Endothelial cell of umbilical vein (primary cell): Measurements from ENCODE around the gene TRIM17. TPM values are rescaled to one million over a fixed set of nuclear protein-coding genes. Genes with fewer than 3 reads are reported as not detected.

Experiments
- BruUV-seq: library from RNA; stranded (reverse); fragments of 400-500 nt; replicated peaks from 2 replicates; lab custom pipeline; 2021; lab: Mats Ljungman, UMichigan
- CTCF ChIA-PET: fragments of 300-600, 350-600 bp; sonication (Branson Sonifier 250); formaldehyde crosslinking; loops from one replicate; lab custom pipeline; 2021; ENCODE audit warnings: antibody characterized with exemption, inconsistent platforms; lab: Charles Lee
- POLR2A ChIA-PET: fragments of 300-600, 350-600 bp; sonication (Branson Sonifier 250); formaldehyde crosslinking; loops from one replicate; lab custom pipeline; 2021; ENCODE audit warnings: antibody characterized with exemption, inconsistent platforms; lab: Charles Lee
- DNase-seq: peaks from one replicate; pipeline ENCODE4 v3.0.0-alpha.2; 2011; ENCODE audit warnings: low read depth, low spot score
- FAIRE-seq: peaks from 2 replicates; lab custom pipeline; 2011; peaks lifted over from hg19 to GRCh38; lab: Jason Lieb, UNC
- H2AFZ ChIP-seq: 2 replicates; pipeline ENCODE4 v1.6.0; 2012; ENCODE audit warnings: low read depth, low read length, control low read depth, inconsistent platforms
- H3K27ac ChIP-seq: 2 replicates; pipeline ENCODE4 v1.5.1; 2011; ENCODE audit warnings: low read depth, mild to moderate bottlenecking, control low read depth, low read length, moderate library complexity; ENCODE audit not compliant: insufficient read depth
- H3K27me3 ChIP-seq, 2 experiments: 2 replicates each; pipeline versions ENCODE4 v1.6.0 to v1.6.1; 2011; ENCODE audit warnings: low read length in 2 of 2, mixed read lengths in 1 of 2; ENCODE audit not compliant: control insufficient read depth in 2 of 2, insufficient read depth in 2 of 2
- H3K36me3 ChIP-seq, 2 experiments: 2 replicates in 1 of 2; 3 replicates in 1 of 2; pipeline ENCODE4 v1.5.1; 2011; ENCODE audit warnings: low read length in 2 of 2, mild to moderate bottlenecking in 1 of 2, moderate library complexity in 1 of 2; ENCODE audit not compliant: control insufficient read depth in 2 of 2, insufficient read depth in 2 of 2; ENCODE audit errors: extremely low read depth in 1 of 2
- H3K4me1 ChIP-seq: 3 replicates; pipeline ENCODE4 v1.5.1; 2011; ENCODE audit warnings: mild to moderate bottlenecking, low read length; ENCODE audit not compliant: control insufficient read depth, insufficient read depth; ENCODE audit errors: extremely low read depth
- H3K4me2 ChIP-seq: 2 replicates; pipeline ENCODE4 v1.6.1; 2011; ENCODE audit warnings: low read length, control low read depth, mixed read lengths; ENCODE audit not compliant: insufficient read depth
- H3K4me3 ChIP-seq, 3 experiments: fragments of 200-600 bp in 1 of 3; sonication (generic), shearing (Covaris generic) in 1 of 3; replicated peaks in 1 of 3; 2 replicates each; pipeline ENCODE4 v1.5.1; 2011 to 2016; ENCODE audit warnings: control low read depth in 3 of 3, low read length in 3 of 3, mild to moderate bottlenecking in 2 of 3, inconsistent platforms in 1 of 3, low read depth in 1 of 3, moderate library complexity in 1 of 3; ENCODE audit not compliant: insufficient read depth in 1 of 3
- H3K79me2 ChIP-seq: 2 replicates; pipeline ENCODE4 v1.6.0; 2012; ENCODE audit warnings: low read length, inconsistent platforms; ENCODE audit not compliant: control insufficient read depth, insufficient read depth
- H3K9ac ChIP-seq: replicated peaks from 2 replicates; pipeline ENCODE3; 2011; ENCODE audit warnings: low read length, control low read depth; ENCODE audit not compliant: insufficient read depth; ENCODE audit errors: extremely low read depth
- H3K9me1 ChIP-seq: replicated peaks from 3 replicates; pipeline ENCODE4 v1.6.0; 2011; ENCODE audit warnings: mild to moderate bottlenecking, low read length; ENCODE audit not compliant: control insufficient read depth, insufficient read depth; ENCODE audit errors: extremely low read depth
- H3K9me3 ChIP-seq: replicated peaks from 2 replicates; pipeline ENCODE4 v1.5.1; 2012; ENCODE audit warnings: low read length, inconsistent platforms; ENCODE audit not compliant: control insufficient read depth, insufficient read depth
- H4K20me1 ChIP-seq: replicated peaks from 2 replicates; pipeline ENCODE3; 2011; ENCODE audit warnings: mild to moderate bottlenecking, low read length; ENCODE audit not compliant: control insufficient read depth, insufficient read depth; ENCODE audit errors: extremely low read depth
- EZH2 ChIP-seq: IDR thresholded peaks from 2 replicates; pipeline ENCODE4 v1.6.1; 2012; ENCODE audit warnings: borderline replicate concordance, low read depth, mild to moderate bottlenecking, moderate library complexity, low read length, inconsistent platforms; ENCODE audit not compliant: severe bottlenecking
- FOS ChIP-seq: IDR thresholded peaks from 2 replicates; pipeline ENCODE4 v1.6.1; 2011; ENCODE audit warnings: mild to moderate bottlenecking, low read length, moderate library complexity, borderline replicate concordance; ENCODE audit not compliant: insufficient read depth
- POLR2A ChIP-seq: IDR thresholded peaks from 2 replicates; pipeline ENCODE4 v1.6.1; 2012; ENCODE audit warnings: low read depth, mild to moderate bottlenecking, control low read depth, low read length
- dilution Hi-C: fragments of 300-500 bp; cut with MboI; formaldehyde crosslinking; loops from one replicate; pipeline ENCODE4 v1.15.0; 2019; ENCODE audit warnings: low sequenced_read_pairs; ENCODE audit not compliant: extremely low pct_ligation_motif_present
- intact Hi-C: fragments of 100-400 bp; cut with micrococcal nuclease; formaldehyde crosslinking; loops from one replicate; pipeline ENCODE4 v1.10.0; 2022
- polyA plus RNA-seq, 4 experiments: library from polyadenylated mRNA; depleted of rRNA in 3 of 4; stranded (reverse) in 3 of 4; unstranded in 1 of 4; fragments of >200 nt; gene quantifications; 2 replicates each; pipeline versions ENCODE4 v1.2.1 to v1.2.3, GENCODE V29; 2011 to 2012; ENCODE audit warnings: missing spikeins in 1 of 4
- total RNA-seq: library from RNA; stranded (reverse); gene quantifications from 2 replicates; pipeline ENCODE4 v1.2.3, GENCODE V29; 2021
- TF ChIP-seq, protein P1 (sequence below), 2 donors: IDR thresholded peaks; 1 replicate in 1 of 2; 2 replicates in 1 of 2; pipeline ENCODE4 v1.5.1; 2011; ENCODE audit warnings: low read length in 2 of 2, mild to moderate bottlenecking in 2 of 2, moderate library complexity in 2 of 2, control low read depth in 1 of 2, inconsistent platforms in 1 of 2, low read depth in 1 of 2; ENCODE audit not compliant: insufficient read depth in 1 of 2; ENCODE audit errors: extremely low read depth in 1 of 2
- TF ChIP-seq, protein P2 (sequence below): IDR thresholded peaks from 2 replicates; pipeline ENCODE4 v1.6.1; 2011; ENCODE audit not compliant: insufficient read depth, insufficient read length

TRIM17 gene
- total and polyA plus RNA-seq, 2 donors (not counting 3 experiments of a cell fraction or from before 2014, with no cell fraction given), result not detected

- Histone ChIP-seq H4K20me1 (no peaks in the 10 kb centered on the region), H3K36me3 (no peaks in the 10 kb centered on the region), H3K9me1 (no peaks in the 10 kb centered on the region), H2AFZ (peak overlapping the region; percentile 33), H3K4me3 (peak overlapping the region in 2 of 3 experiments; percentile 29 to 41), H3K27ac (no peak overlapping the region), H3K9ac (peak overlapping the region; percentile 27), H3K9me3 (no peaks in the 10 kb centered on the region), H3K27me3 (peaks cover 9 to 11% of the 10 kb centered on the region in 2 experiments), H3K4me2 (peak overlapping the region; percentile 75), H3K4me1 (peaks cover 5% of the 10 kb centered on the region), H3K79me2 (no peaks in the 10 kb centered on the region)
- dilution Hi-C loops (no loop called here), intact Hi-C loops (loop anchor here (2.0 kb wide), 1 partner anchor 136 kb away; no protein-coding TSS in a partner anchor)
- FAIRE-seq (no peak), DNase-seq (no peak)
- no peak for TF ChIP-seq FOS
- TF ChIP-seq EZH2, result peak; percentile 33
- ChIA-PET POLR2A (no interaction called here), CTCF (interaction anchor here (1.0 kb wide), 4 partner anchors 10 to 103 kb away, joined by 3 to 6 read pairs (median 4); no protein-coding TSS in a partner anchor)
- BruUV-seq, result no TSS peak
Measured at GRCh38 chr1:228378873-228379460, 37.7 kb downstream of the TRIM17 start.

DNA sequence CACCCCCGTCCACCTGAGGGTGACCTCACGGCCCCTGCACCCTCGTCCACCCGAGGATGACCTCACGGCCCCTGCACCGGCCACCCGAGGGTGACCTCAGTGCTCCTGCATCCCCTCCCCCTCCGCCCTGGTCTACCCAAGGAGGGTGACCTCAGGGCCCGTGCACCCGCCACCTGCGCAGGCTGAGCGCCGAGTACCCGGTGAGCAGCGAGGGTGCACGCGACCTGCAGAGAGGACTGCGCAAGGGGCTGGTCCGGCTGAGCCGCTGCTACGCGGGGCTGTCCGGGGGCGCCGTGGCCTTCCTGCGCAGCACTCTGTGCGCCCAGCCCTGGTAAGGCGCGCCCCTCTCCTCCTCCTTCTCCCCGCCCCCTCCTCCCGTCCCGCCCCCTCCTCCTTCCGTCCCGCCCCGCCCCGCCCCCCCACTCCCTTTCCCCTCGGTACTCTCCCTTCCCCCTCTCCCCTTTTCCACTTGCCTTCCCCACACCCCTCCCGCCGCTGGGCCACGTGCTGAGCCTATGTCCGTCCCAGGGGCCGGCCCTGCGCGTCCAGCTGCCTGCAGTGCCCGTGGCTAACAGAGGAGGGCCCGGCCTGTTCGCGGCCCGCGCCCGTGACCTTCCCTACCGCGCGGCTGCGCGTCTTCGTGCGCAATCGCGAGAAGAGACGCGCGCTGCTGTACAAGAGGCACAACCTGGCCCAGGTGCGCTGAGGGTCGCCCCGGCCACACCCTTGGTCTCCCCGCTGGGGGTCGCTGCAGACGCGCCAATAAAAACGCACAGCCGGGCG lies 38.4 kb downstream of the TRIM17 start:
- Histone ChIP-seq H3K4me2 (peak overlapping the region; percentile 75), H3K9ac (peak overlapping the region; percentile 27), H3K4me1 (peaks cover 5% of the 10 kb centered on the region), H3K4me3 (peak overlapping the region in 2 of 3 experiments; percentile 29 to 41), H4K20me1 (no peaks in the 10 kb centered on the region), H3K27ac (no peak overlapping the region), H3K27me3 (peaks cover 7 to 9% of the 10 kb centered on the region in 2 experiments), H3K9me1 (no peaks in the 10 kb centered on the region), H2AFZ (peak overlapping the region; percentile 33), H3K9me3 (no peaks in the 10 kb centered on the region), H3K36me3 (no peaks in the 10 kb centered on the region), H3K79me2 (no peaks in the 10 kb centered on the region)
- ChIA-PET POLR2A (no interaction called here), CTCF (interaction anchor here (1.0 kb wide), 3 partner anchors 11 to 103 kb away, joined by 3 to 4 read pairs (median 4); no protein-coding TSS in a partner anchor)
- peak; percentile 36 for DNase-seq
- dilution Hi-C loops (no loop called here), intact Hi-C loops (loop anchor here (2.0 kb wide), 1 partner anchor 137 kb away; no protein-coding TSS in a partner anchor)
- no peak for TF ChIP-seq POLR2A
- TF ChIP-seq, protein P1, sequence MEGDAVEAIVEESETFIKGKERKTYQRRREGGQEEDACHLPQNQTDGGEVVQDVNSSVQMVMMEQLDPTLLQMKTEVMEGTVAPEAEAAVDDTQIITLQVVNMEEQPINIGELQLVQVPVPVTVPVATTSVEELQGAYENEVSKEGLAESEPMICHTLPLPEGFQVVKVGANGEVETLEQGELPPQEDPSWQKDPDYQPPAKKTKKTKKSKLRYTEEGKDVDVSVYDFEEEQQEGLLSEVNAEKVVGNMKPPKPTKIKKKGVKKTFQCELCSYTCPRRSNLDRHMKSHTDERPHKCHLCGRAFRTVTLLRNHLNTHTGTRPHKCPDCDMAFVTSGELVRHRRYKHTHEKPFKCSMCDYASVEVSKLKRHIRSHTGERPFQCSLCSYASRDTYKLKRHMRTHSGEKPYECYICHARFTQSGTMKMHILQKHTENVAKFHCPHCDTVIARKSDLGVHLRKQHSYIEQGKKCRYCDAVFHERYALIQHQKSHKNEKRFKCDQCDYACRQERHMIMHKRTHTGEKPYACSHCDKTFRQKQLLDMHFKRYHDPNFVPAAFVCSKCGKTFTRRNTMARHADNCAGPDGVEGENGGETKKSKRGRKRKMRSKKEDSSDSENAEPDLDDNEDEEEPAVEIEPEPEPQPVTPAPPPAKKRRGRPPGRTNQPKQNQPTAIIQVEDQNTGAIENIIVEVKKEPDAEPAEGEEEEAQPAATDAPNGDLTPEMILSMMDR (IDR thresholded peaks at IDR 0.05; ENCODE audit: extremely low read depth in 1 of 2, insufficient read depth in 1 of 2, low read depth in 1 of 2, low read length in 2 of 2), result peak; percentile 47 to 56
- TF ChIP-seq, protein P2, sequence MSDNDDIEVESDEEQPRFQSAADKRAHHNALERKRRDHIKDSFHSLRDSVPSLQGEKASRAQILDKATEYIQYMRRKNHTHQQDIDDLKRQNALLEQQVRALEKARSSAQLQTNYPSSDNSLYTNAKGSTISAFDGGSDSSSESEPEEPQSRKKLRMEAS, result peak; percentile 37
- FAIRE-seq, result no peak
- no TSS peak for BruUV-seq
